DMS 273 (cell line): ENCODE results near the gene CA6.
"Not testable (repeated sequence)": the region's sequence is repeated elsewhere in the genome, so short reads cannot be mapped to it uniquely, and the experiment has no call there.

Experiments used
- DNase-seq: peaks from one replicate; lab custom pipeline; 2025; ENCODE audit not compliant: unreplicated experiment; lab: John Stamatoyannopoulos, UW

Gene CA6

GRCh38 chr1:8945568-8945967, at the start of gene CA6:
CA6 (plus strand) TSS chr1:8945868; CDS start chr1:8945887, 19 bp downstream.
- no peak for DNase-seq

GRCh38 chr1:8896775-8897174, 48.9 kb upstream of the CA6 start:
- DNase-seq = not testable (repeated sequence)

DNA sequence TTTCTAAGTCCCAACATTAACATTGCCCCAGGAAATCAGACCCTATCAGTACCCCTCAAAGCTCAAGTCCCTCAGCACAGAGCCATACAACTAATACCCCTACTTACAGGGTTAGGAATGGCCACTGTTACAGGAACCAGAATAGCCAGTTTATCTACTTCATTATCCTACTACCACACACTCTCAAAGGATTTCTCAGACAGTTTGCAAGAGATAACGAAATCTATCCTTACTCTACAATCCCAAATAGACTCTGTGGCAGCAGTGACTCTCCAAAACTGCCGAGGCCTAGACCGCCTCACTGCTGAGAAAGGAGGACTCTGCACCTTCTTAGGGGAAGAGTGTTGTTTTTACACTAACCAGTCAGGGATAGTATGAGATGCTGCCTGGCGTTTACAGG, 48.2 kb upstream of the CA6 start:
- DNase-seq = not testable (repeated sequence)

- DNase-seq = not testable (repeated sequence)
Measured at GRCh38 chr1:8898418-8898817, 47.2 kb upstream of the CA6 start.

DNA sequence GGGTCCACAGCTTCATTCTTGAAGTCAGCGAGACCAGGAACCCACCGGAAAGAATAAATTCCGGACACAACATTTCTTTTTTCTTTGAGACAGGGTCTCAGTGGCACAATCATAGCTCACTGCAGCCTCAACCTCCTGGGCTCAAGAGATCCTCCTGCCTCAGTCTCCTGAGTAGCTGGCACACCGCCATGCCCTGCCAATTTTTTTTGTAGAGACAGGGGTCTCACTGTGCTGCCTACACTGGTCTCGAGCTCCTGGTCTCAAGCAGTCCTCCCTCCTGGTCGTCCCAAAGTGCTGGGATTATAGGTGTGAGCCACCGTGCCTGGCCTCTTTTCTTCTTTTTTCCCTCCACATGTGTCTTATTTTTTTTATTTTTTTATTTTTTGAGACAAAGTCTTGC, 46.6 kb upstream of the CA6 start:
- DNase-seq = no peak

- DNase-seq = not testable (repeated sequence)
Measured at GRCh38 chr1:8900684-8901083, 45.0 kb upstream of the CA6 start.

GRCh38 chr1:8902765-8903164, 42.9 kb upstream of the CA6 start:
- DNase-seq = no peak

- DNase-seq = no peak
Measured at GRCh38 chr1:8903410-8903809, 42.3 kb upstream of the CA6 start.

GRCh38 chr1:8903908-8904650, 41.6 kb upstream of the CA6 start:
- no peak for DNase-seq

DNA sequence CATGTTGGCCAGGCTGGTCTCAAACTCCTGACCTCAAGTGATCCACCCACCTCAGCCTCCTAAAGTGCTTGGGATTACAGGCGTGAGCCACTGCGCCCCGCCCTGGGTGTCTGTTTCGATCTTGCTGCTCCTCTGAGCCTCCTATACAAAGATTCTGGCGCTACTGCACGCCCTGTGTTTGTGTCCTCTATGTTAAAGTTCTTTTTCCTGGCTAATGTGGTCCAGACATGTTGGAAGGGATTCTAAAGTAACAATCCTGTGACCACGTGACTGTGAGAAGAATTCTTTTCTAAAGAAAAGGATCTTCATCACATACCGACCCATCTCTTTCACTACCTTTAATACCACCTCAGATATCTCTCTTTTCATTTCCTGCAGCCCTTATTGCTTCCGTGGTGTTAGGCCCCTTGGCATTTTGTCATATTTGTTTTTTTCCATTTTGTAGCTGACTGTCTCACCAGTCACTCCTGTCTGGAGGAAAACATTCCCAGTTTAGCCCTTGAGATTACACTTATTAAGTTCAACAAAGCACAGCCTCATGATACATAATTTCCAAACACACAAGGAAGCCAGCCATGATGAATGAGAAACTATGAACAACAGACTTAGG, 40.0 kb upstream of the CA6 start:
- no peak for DNase-seq

- no peak for DNase-seq
Measured at GRCh38 chr1:8908388-8909151, 37.1 kb upstream of the CA6 start.

DNA sequence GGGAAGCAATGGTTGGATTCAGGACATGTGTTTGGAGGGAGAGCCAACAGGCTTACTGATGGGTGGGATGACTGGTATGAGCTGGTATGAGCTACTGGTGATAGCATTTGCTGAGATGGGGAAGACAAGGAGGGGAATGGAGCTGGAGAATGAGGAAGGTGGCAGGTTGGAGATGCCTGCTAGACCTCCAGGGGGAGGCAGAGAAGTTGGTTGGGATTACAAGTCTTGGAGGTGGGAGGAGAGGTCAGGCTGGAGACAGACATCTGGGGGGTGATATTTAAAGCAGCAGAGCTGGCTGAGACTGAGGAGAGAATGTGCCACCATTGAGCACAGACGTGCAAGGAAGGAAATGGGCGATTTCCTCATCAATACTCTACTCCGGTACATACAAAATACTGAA, 35.3 kb upstream of the CA6 start:
- DNase-seq = peak; percentile 19

GRCh38 chr1:8910914-8911313, 34.8 kb upstream of the CA6 start:
- DNase-seq = no peak

DNA sequence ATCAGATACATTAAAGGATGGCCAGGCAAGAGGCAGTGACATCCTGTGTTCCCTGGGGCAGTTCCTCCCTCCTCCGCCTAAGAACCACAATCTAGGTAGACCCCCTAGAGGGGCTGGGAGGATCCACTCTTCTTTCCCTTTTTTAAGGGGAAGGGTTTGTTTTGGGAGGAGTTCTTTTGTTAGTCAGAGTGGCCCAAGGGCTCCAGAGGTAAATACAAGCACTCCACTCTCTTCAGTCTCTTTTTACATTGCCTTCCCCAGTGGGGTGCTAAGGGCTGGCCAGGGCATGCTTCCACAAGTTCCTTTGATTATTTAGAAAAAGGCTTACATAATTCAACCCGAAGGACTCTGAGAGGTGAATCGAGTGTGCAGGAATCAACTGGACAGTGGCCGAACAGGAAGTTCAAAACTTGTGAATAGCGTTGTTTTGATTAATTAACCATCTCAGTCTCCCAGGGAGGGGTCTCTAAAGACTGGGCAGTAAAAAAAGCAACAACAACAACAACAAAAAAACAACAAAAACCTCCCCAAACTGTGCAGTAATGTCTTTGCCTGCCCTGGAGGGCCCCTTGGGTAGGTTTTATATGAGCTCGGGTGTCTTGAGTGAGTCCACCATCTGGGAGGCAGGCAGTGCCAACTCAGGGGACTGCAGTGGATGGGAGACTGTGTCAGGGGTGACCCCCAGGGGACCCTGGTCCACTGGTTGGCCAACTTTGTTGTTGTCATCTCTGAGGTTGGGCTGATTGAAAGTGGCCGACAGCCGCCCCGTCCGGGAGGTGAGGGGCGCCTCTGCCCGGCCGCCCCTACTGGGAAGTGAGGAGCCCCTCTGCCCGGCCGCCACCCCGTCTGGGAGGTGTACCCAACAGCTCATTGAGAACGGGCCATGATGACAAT, 34.0 kb upstream of the CA6 start:
- no peak for DNase-seq

GRCh38 chr1:8913457-8913856, 32.2 kb upstream of the CA6 start:
- DNase-seq = no peak

GRCh38 chr1:8914466-8914865, 31.2 kb upstream of the CA6 start:
- DNase-seq = no peak

- DNase-seq = no peak
Measured at GRCh38 chr1:8915446-8915845, 30.2 kb upstream of the CA6 start.

DNA sequence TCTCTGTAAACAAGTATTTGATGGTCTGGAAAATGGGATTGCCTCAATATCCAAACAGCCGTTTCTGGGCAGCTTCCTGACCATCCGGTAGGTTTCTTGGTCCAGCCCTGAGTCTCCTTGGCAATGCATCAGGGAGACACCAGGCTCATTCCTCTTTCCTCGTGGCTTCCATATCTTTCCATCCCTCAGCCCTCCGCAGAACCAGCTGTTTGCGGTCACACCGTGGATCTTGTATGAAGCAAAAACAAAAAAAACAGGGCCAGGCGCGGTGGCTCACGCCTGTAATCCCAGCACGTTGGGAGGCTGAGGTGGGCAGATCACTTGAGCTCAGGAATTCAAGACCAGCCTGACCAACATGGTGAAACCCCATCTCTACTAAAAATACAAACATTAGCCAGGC, 28.1 kb upstream of the CA6 start:
- not testable (repeated sequence) for DNase-seq

DNA sequence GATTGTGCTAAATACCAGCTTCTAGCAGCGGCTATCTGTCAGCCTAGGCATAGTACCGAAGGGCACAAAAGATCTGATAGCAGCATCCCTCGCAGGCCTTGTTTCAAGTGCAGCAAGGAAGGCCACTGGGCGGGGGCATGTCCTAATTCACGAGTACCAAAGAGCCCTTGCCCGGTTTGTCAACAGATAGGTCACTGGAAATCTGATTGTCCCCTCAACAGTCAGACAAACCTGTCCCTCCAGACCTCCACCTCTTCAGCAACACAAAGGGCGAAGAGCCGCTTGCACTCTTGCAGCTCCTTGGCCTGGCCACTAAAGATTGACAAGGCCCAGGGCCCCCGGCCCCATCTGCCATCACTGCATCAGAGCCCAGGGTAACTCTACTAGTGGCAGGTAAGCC, 22.7 kb upstream of the CA6 start:
- no peak for DNase-seq

- DNase-seq = no peak
Measured at GRCh38 chr1:8925406-8925805, 20.3 kb upstream of the CA6 start.

DNA sequence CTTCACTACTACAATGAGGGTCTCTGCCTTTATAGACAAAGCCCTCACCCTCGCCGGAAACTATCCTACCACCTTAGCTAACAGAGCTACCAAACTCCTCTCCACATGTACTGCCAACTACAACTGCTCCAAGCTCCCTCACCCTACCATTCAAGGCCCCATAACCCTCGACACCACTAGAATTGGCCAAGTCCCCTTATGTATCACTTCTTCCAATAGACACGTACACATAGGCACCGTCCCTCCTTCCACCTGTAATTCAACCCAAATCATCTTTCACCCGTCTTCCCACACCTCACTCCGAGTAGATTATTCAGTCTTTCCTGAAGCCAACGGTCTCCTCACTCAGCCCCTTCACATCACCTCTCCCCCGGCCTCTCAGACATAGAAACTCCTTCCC, 19.7 kb upstream of the CA6 start:
- no peak for DNase-seq
